Uterus (tissue), 4 donors: Measurements from ENCODE around the gene MED26. TPM values are rescaled to one million over a fixed set of nuclear protein-coding genes. Genes with fewer than 3 reads are reported as not detected.
A peak's percentile ranks its signal among the peaks of the same experiment; 100 is the strongest.

Experiments used
- DNase-seq, 2 donors: peaks; one replicate each; pipeline ENCODE4 v3.0.0-alpha.2; 2019 to 2020
- H3K27ac ChIP-seq, 2 donors: fragments of 200-600 bp; sonication (generic); 1 replicate in 1 of 2; 2 replicates in 1 of 2; pipeline ENCODE4 v1.5.1; 2016 to 2018
- H3K27me3 ChIP-seq, 2 donors: fragments of 200-600 bp; sonication (generic); one replicate each; pipeline ENCODE4 v1.5.1; 2018 to 2019; ENCODE audit warnings: control low read depth in 1 of 2
- H3K36me3 ChIP-seq, 2 donors: fragments of 200-600 bp; sonication (generic); one replicate each; pipeline ENCODE4 v1.5.1; 2019; ENCODE audit warnings: control low read depth in 1 of 2
- H3K4me1 ChIP-seq, 2 donors: fragments of 200-600 bp; sonication (generic); one replicate each; pipeline ENCODE4 v1.5.1; 2018 to 2019; ENCODE audit warnings: control low read depth in 1 of 2
- H3K4me3 ChIP-seq, 2 donors: fragments of 200-600 bp; sonication (generic); 1 replicate in 1 of 2; 2 replicates in 1 of 2; pipeline ENCODE4 v1.5.1; 2018 to 2019; ENCODE audit warnings: mild to moderate bottlenecking in 1 of 2
- H3K9me3 ChIP-seq, 2 donors: fragments of 200-600 bp; sonication (generic); one replicate each; pipeline ENCODE4 v1.5.1; 2019; ENCODE audit warnings: control low read depth in 1 of 2
- CTCF ChIP-seq, 4 experiments: fragments of 200-600 bp in 2 of 4; fragments of 450-650 bp in 2 of 4; sonication (generic) in 2 of 4; IDR thresholded peaks; one replicate each; pipeline ENCODE4 v1.5.1; 2016 to 2019; ENCODE audit warnings: antibody characterized with exemption in 4 of 4, mild to moderate bottlenecking in 2 of 4, moderate library complexity in 1 of 4
- POLR2A ChIP-seq, 2 donors: fragments of 450-650 bp; IDR thresholded peaks; one replicate each; pipeline ENCODE4 v1.6.1; 2016; ENCODE audit warnings: antibody characterized with exemption in 2 of 2, mild to moderate bottlenecking in 1 of 2, moderate library complexity in 1 of 2
- intact Hi-C: fragments of 100-400 bp; cut with DNase I; formaldehyde crosslinking; loops from one replicate; pipeline ENCODE4 v1.15.1; 2023; ENCODE audit warnings: low total_unique reads
- total RNA-seq, 4 donors: library from RNA; depleted of rRNA in 3 of 4; stranded (reverse); fragments of >200 nt in 3 of 4; gene quantifications; one replicate each; pipeline versions ENCODE4 v1.1.0 to v1.2.4, GENCODE V29; 2014 to 2023
- donor health status: DM: yes; HTN: yes; CAD: no.

Gene MED26
- total RNA-seq, 4 donors from 2014 or later = 1.5 to 13.5 (median 3.6) TPM

DNA sequence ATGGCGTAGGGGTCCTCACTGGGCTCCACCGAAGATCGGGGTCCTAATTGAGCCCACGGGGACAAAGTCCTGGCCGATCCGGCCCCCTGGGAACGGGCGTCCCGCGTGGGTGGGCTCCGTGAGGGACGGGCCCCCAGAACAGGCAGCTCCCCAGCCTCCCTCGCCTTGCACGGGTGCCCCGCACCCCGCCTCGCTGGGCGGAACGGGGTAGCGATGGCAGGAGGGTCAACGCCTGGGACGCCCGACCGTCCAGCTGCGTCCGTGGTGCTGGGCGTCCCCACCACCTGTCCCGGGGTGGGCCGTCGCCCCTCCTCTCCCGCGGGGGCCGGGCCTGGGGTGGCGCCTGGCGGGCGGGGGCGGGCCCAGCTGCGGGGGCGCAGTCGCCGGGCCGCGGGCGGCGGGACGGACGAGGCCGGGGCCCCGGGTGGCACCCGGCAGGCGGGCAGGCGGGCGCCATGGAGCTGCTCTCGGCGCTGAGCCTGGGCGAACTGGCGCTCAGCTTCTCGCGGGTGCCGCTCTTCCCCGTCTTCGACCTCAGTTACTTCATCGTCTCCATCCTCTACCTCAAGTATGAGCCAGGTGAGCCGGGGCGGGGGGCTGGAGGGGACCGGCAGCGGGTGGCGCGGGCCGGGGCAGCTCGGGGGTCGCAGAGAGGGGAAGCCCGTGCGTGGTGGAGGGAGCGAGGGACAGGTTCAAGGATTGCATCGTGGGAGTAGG is 32.9 kb upstream of the MED26 start, which contains the start of gene TMEM38A:
TMEM38A (plus strand) TSS at position 377 of the 717 bp plus-strand sequence; CDS start at position 456, 79 bp downstream.
- TF ChIP-seq CTCF (IDR thresholded peaks at IDR 0.05) (no peak), POLR2A (IDR thresholded peaks at IDR 0.05) (no peak)
- H3K9me3 ChIP-seq = no peaks in the 10 kb centered on the region
- intact Hi-C loops = no loop called here
- H3K4me1 ChIP-seq = peaks cover 8 to 10% of the 10 kb centered on the region in 2 donors
- H3K27ac ChIP-seq = peak within 1 kb of the TSS; percentile 94 to 97
- DNase-seq = peak; percentile 26 to 51
- no peaks in the 10 kb centered on the region for H3K27me3 ChIP-seq
- H3K4me3 ChIP-seq = peak within 1 kb of the TSS; percentile 66 to 88
- no peaks in the 10 kb centered on the region for H3K36me3 ChIP-seq

DNA sequence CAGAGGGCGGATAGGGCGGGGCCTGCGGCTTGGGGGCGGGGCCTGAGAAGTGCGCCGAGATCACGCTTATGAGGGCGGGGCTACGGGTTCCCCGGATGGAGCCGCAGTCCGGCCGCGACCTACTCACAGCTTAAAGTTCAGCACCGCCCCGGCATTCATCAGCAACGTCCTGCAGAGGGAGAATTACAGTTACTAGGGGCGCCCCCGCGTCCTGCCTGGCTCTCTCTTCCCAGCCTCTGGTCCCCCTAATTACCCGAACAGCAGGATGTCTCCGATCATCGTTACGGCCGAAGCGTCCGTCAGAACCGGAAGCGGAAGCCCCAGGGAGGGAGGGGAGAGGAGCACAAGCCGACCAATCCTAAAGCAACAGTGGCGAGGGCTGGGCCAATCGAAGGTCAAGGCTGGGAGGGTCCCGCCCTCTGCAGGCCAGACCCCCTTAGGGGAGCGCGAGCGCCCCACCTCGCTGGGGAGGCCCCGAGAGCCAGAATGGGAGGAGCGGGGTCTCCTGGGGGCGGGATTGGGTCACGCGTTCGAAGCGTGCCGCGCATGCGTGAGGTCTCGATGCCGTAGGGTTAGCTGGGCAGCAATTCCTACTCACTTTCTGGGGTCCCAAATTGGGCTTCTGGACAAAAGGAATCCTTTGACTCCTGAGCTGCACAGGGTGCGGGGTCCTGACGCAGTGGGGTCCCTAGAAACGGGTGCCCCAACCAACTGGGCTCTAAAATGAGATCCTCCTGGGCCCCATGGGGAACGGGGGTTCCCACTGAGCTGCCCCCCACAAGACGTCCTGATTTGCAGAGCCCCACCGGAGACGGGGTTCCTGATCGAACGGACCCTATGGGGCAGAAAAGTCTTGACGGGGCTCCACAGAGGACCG is 32.1 kb upstream of the MED26 start, which contains the start of gene SMIM7:
SMIM7 (minus strand) TSS at position 313 of the 877 bp plus-strand sequence; CDS start at position 279, 34 bp downstream.
- H3K27me3 ChIP-seq = no peaks in the 10 kb centered on the region
- TF ChIP-seq CTCF (IDR thresholded peaks at IDR 0.05) = peak in 2 of 4 experiments; percentile 19 to 23
- peak; percentile 70 to 89 for TF ChIP-seq POLR2A (IDR thresholded peaks at IDR 0.05)
- intact Hi-C loops = no loop called here
- no peaks in the 10 kb centered on the region for H3K36me3 ChIP-seq
- no peaks in the 10 kb centered on the region for H3K9me3 ChIP-seq
- peak; percentile 98 to 99 for DNase-seq
- peak within 1 kb of the TSS; percentile 94 to 97 for H3K27ac ChIP-seq
- H3K4me1 ChIP-seq = peaks cover 8 to 10% of the 10 kb centered on the region in 2 donors
- peak within 1 kb of the TSS; percentile 66 to 88 for H3K4me3 ChIP-seq

GRCh38 chr19:16659464-16659831 is 31.4 kb upstream of the MED26 start:
- no peak for TF ChIP-seq CTCF (IDR thresholded peaks at IDR 0.05)
- TF ChIP-seq POLR2A (IDR thresholded peaks at IDR 0.05) = no peak
- Histone ChIP-seq H3K4me1 (peaks cover 8 to 10% of the 10 kb centered on the region in 2 donors), H3K27me3 (no peaks in the 10 kb centered on the region), H3K4me3 (peak overlapping the region; percentile 66 to 88), H3K36me3 (no peaks in the 10 kb centered on the region), H3K27ac (peak overlapping the region; percentile 94 to 97), H3K9me3 (no peaks in the 10 kb centered on the region)
- intact Hi-C loops = no loop called here
- no peak for DNase-seq

GRCh38 chr19:16657384-16657783 is 29.4 kb upstream of the MED26 start:
- H3K27ac ChIP-seq = no peak overlapping the region
- peaks cover 8 to 10% of the 10 kb centered on the region in 2 donors for H3K4me1 ChIP-seq
- no peak for DNase-seq
- H3K9me3 ChIP-seq = no peaks in the 10 kb centered on the region
- no peaks in the 10 kb centered on the region for H3K36me3 ChIP-seq
- no peaks in the 10 kb centered on the region for H3K27me3 ChIP-seq
- no peak overlapping the region for H3K4me3 ChIP-seq
- TF ChIP-seq POLR2A (IDR thresholded peaks at IDR 0.05) = no peak
- no peak for TF ChIP-seq CTCF (IDR thresholded peaks at IDR 0.05)
- intact Hi-C loops = no loop called here
